Fibroblast of lung (primary cell): ENCODE data around the gene OR5AR1.

Source experiments
- CTCF ChIP-seq, 2 donors: IDR thresholded peaks in 1 of 2; conservative IDR thresholded peaks in 1 of 2; 1 replicate in 1 of 2; 2 replicates in 1 of 2; pipeline ENCODE4 v1.5.1; 2011 to 2012; ENCODE audit warnings: low read length in 2 of 2, control low read depth in 1 of 2, inconsistent platforms in 1 of 2, low read depth in 1 of 2, mild to moderate bottlenecking in 1 of 2
- EZH2 ChIP-seq: IDR thresholded peaks from 2 replicates; pipeline ENCODE4 v1.5.1; 2012; ENCODE audit warnings: low read length, control low read depth, mild to moderate bottlenecking; ENCODE audit errors: missing control alignments

- TF ChIP-seq CTCF (conservative IDR thresholded peaks at IDR 0.05 in 1 of 2, IDR thresholded peaks at IDR 0.05 in 1 of 2; ENCODE audit: low read depth in 1 of 2, low read length in 2 of 2) (no peak), EZH2 (no peak)
Measured at GRCh38 chr11:56659755-56660154, 3.7 kb upstream of the OR5AR1 start.
